Measurements from ENCODE around the gene HOOK1. TPM values are rescaled to one million over a fixed set of nuclear protein-coding genes. Genes with fewer than 3 reads are reported as not detected.

The HOOK1 gene
- total RNA-seq, 2 donors from 2014 or later = 19.9 to 23.7 TPM

DNA sequence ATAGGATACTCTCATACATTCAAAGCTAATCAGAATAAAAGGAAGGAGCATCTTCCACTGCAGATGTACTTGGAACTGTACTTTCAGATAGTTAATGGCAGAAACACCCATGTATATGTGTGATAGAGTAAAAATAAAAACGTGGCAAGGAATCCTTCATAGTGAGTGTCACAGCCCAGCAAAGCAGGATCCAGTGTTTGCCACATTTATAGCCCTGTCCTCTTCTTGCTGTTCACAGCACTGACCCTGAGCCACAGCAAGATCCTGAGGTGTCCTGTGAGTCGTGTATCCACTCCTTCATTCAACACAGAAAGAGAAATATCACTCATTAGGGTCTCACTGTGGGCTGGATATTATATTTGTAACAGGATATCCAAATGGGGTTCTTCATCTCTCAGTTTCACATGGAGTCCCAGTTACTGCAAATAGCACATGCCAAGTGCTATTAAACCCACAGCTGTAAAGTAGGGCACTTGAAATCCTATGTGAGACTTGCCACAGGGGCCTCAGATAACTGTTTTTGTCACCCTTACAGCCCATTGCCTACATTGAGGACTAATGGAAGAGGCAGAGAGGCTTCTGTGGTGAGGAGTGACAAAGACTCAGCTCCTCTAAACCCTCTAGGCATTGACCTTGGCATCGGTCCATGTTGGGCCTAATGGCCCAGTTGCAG is 70.5 kb downstream of the HOOK1 start:
- 77 to 86% methylated on average over 2 to 3 of the region's 3 CpGs for WGBS, 2 experiments (ENCODE audit: insufficient coverage in 1 of 2, insufficient read length in 1 of 2)
- H3K36me3 ChIP-seq (ENCODE audit: control insufficient read depth, insufficient read depth, low read length) = no peaks in the 10 kb centered on the region

GRCh38 chr1:59892841-59893811 is 78.4 kb downstream of the HOOK1 start:
- no peaks in the 10 kb centered on the region for H3K27me3 Mint-ChIP-seq (ENCODE audit: insufficient read depth)
- no peak overlapping the region for H3K27ac Mint-ChIP-seq
- no peak overlapping the region for H3K4me3 ChIP-seq (ENCODE audit: low read length)

More for the DNA sequence above, 70.5 kb downstream of the HOOK1 start:
- no peak for DNase-seq
- Histone ChIP-seq H3K9me3 (ENCODE audit: control insufficient read depth, low read length) (no peaks in the 10 kb centered on the region), H3K27me3 (ENCODE audit: control insufficient read depth, insufficient read depth, low read length, poor library complexity, severe bottlenecking) (no peaks in the 10 kb centered on the region), H3K4me3 (ENCODE audit: low read length) (no peak overlapping the region), H3K27ac (ENCODE audit: low read depth, low read length) (no peak overlapping the region), H3K9ac (ENCODE audit: extremely low read depth, low read length, poor library complexity, severe bottlenecking) (no peak overlapping the region), H3K4me1 (ENCODE audit: control insufficient read depth, insufficient read depth, low read length) (no peaks in the 10 kb centered on the region)
- Mint-ChIP-seq H3K27me3 (ENCODE audit: insufficient read depth) (no peaks in the 10 kb centered on the region), H3K9me3 (peaks cover 30% of the 10 kb centered on the region), H3K4me1 (no peaks in the 10 kb centered on the region), H3K36me3 (ENCODE audit: low read depth) (no peaks in the 10 kb centered on the region), H3K27ac (no peak overlapping the region), H3K4me3 (no peak overlapping the region)
- no peak for TF ChIP-seq CTCF (conservative IDR thresholded peaks at IDR 0.05)

More at GRCh38 chr1:59892841-59893811, 78.4 kb downstream of the HOOK1 start:
- Histone ChIP-seq H3K4me1 (ENCODE audit: control insufficient read depth, insufficient read depth, low read length) (no peaks in the 10 kb centered on the region), H3K9me3 (ENCODE audit: control insufficient read depth, low read length) (no peaks in the 10 kb centered on the region), H3K36me3 (ENCODE audit: control insufficient read depth, insufficient read depth, low read length) (no peaks in the 10 kb centered on the region), H3K9ac (ENCODE audit: extremely low read depth, low read length, poor library complexity, severe bottlenecking) (no peak overlapping the region), H3K27ac (ENCODE audit: low read depth, low read length) (no peak overlapping the region), H3K27me3 (ENCODE audit: control insufficient read depth, insufficient read depth, low read length, poor library complexity, severe bottlenecking) (no peaks in the 10 kb centered on the region)
- 95 to 98% methylated on average over 6 to 7 of the region's 7 CpGs for WGBS, 2 experiments (ENCODE audit: insufficient coverage in 1 of 2, insufficient read length in 1 of 2)
- Mint-ChIP-seq H3K9me3 (peaks cover 23% of the 10 kb centered on the region), H3K36me3 (ENCODE audit: low read depth) (no peaks in the 10 kb centered on the region), H3K4me1 (peaks cover 8% of the 10 kb centered on the region), H3K4me3 (no peak overlapping the region)
- no peak for TF ChIP-seq CTCF (conservative IDR thresholded peaks at IDR 0.05)
- DNase-seq = no peak
